NCI-H748 (cell line): ENCODE data around the gene SC5D.

Experiments
- DNase-seq: peaks from one replicate; lab custom pipeline; 2025; ENCODE audit not compliant: unreplicated experiment; lab: John Stamatoyannopoulos, UW

The SC5D gene

DNA sequence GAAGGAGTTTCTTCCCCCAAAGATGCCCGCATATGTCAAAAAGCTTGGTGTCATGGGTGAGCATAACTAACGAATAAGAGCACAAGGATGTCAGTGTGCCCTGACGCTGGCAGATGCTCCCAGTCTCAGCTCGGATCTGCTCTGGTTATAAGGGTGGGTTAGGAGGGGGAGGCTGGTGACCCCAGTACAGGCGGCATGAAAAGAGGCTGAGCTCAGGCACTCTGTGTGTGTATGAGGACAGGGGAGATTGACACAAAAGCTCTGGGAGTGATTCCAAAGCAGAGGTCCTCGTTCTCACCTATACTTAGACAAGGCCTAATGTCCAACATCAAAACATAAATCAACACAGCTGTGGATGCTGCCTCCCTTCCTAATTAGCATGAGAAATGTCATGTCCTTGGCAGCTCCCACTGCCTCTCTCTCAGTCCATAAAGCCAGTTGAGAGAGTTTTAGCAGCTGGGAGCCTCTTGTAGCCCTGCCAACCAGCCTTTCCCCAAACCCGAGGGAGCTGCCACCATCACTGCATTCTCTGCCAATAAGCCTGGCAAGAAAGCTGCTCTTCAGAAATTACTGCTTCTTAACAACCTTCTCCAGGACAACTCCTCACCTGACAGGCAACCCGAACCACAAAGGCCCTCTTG lies 59.8 kb downstream of the SC5D start:
- DNase-seq: peak; percentile 5

DNA sequence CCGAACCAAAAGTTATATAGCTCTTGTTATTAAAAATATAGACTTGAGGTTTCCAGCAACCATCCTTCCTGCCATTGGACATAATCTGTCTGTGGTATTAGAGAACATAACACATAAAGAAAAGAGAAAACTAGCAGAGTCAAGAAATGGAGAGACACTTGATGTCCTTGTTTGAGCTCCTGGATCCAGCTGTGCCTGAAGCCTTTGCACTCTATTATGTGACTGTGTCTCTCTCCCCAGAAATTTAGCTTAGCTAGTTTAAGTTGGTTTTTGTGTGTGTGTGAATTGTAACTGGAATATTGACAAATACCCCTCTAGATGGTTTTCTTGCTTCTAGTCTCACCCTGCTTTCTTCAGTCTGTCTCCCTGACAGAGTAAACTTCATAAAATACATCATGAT lies 61.6 kb downstream of the SC5D start:
- DNase-seq: no peak

DNA sequence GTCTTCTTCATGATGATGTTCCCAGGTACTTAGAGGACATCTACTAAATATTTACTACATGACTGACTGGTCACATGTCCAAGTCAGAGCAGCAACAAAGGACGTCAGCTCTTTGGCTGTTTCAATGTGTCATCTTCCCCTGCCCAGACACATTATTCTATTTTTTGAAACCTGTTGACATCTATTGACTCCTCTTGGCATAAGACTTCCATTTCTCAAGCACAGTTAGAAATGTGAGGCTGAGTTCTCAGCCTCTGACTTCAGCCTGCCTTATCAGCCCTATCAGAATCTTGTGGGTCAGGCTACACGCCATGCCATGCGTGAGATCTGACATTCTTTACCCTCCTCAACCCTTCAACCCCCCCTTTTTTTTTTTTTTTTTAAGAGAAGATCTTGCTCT lies 63.8 kb downstream of the SC5D start:
- no peak for DNase-seq
